PFSK-1 (cell line): Measurements from ENCODE around the gene ARID3C.

Source experiments
- FOXP2 ChIP-seq: optimal IDR thresholded peaks from 2 replicates; pipeline ENCODE3; 2011; ENCODE audit warnings: borderline replicate concordance, control low read depth, inconsistent platforms; ENCODE audit not compliant: insufficient read depth; ENCODE audit errors: extremely low read length, extremely low read depth
- POLR2AphosphoS5 ChIP-seq: IDR thresholded peaks from 2 replicates; pipeline ENCODE4 v1.6.1; 2012; ENCODE audit warnings: low read depth, mild to moderate bottlenecking, control low read depth, low read length, moderate library complexity
- REST ChIP-seq, 2 experiments: IDR thresholded peaks; 2 replicates each; pipeline versions ENCODE4 v1.6.1 to v1.8.0; 2011 to 2012; ENCODE audit warnings: low read depth in 2 of 2, low read length in 2 of 2, control low read depth in 1 of 2, inconsistent platforms in 1 of 2, mild to moderate bottlenecking in 1 of 2, moderate library complexity in 1 of 2; ENCODE audit not compliant: insufficient read depth in 1 of 2
- SIN3A ChIP-seq: IDR thresholded peaks from 2 replicates; pipeline ENCODE4 v1.6.1; 2012; ENCODE audit warnings: mild to moderate bottlenecking, low read length, moderate library complexity, borderline replicate concordance; ENCODE audit not compliant: insufficient read depth
- TAF1 ChIP-seq: IDR thresholded peaks from 2 replicates; pipeline ENCODE4 v1.6.1; 2012; ENCODE audit warnings: low read length, control low read depth, borderline replicate concordance; ENCODE audit not compliant: insufficient read depth

The ARID3C gene

DNA sequence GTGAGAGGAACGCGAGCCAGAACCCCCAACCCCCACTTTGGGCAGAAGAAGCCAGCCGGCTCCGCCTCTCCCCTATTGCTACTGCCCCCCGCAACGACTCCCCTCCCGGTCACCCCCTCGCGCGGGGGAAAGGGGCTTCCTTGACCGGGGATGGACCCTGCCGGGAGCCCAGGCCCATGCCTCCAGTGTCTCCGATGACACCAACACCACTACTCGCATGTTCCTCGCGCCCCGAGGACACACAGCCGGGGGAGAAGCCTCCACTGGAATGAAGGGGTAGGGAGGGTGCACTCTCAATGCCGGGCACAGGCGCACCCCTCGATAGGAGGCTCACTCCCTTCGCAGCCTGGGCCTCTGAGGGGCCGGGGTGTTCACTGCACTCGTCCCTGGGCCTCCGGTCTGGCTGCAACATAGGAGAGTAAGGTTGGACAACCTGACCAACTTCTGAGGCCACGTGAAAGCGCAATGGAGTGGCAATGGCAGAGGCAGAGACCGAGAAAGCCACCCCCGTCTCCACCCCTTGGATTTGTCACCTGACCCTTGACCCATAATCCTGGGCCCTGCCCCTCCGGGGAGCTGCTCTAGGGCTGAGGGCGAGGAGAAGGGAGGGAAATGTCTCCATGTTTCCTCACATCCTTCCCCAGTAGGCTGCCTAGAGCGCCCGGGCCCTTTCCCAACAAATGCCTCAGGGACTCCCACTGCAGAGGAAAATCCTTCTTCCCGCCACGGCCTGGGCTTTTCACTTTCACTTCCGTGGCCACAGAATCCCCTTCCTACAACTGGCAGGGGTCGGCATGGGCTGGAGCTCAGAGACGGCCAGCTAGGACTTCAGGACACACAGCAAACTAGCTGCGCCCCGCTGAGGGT, 38.3 kb downstream of the ARID3C start:
- TF ChIP-seq POLR2AphosphoS5 (no peak), TAF1 (no peak), REST (IDR thresholded peaks at IDR 0.05; ENCODE audit: insufficient read depth in 1 of 2, low read depth in 2 of 2, low read length in 2 of 2) (no peak), SIN3A (no peak)

- no peak for TF ChIP-seq REST (IDR thresholded peaks at IDR 0.05; ENCODE audit: insufficient read depth in 1 of 2, low read depth in 2 of 2, low read length in 2 of 2)
- TF ChIP-seq FOXP2 = no peak
- TF ChIP-seq SIN3A = no peak
- no peak for TF ChIP-seq POLR2AphosphoS5
- no peak for TF ChIP-seq TAF1
Measured at GRCh38 chr9:34589636-34590380, 39.1 kb downstream of the ARID3C start, which contains the start of gene CNTFR. TSS of gene CNTFR (minus strand) at chr9:34589724. CDS start at chr9:34568981, 20,743 bp downstream.

GRCh38 chr9:34588671-34589635, 39.9 kb downstream of the ARID3C start:
- no peak for TF ChIP-seq FOXP2
- no peak for TF ChIP-seq REST (IDR thresholded peaks at IDR 0.05; ENCODE audit: insufficient read depth in 1 of 2, low read depth in 2 of 2, low read length in 2 of 2)
- no peak for TF ChIP-seq TAF1
- no peak for TF ChIP-seq SIN3A
- no peak for TF ChIP-seq POLR2AphosphoS5

DNA sequence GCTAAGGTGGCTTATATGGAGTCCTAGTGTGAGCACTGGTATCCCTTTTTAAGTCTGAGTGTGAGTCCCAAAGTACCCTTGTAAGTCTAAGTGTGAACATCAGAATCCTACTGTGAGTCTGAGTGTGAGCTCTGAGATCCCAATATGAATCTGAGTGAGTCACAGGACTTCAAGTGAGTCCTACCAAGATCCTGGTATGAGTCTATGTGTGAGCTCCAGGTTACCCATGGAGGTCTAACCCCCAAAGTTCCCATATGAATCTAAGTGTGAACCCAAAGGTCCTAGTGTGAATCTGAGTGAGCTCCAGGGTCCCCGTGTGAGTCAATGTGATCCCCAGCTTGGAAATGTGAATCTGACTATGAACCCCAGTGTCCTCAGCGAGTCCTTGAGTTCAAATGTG, 41.6 kb downstream of the ARID3C start:
- TF ChIP-seq TAF1 (no peak), POLR2AphosphoS5 (no peak), SIN3A (no peak), REST (IDR thresholded peaks at IDR 0.05; ENCODE audit: insufficient read depth in 1 of 2, low read depth in 2 of 2, low read length in 2 of 2) (no peak), FOXP2 (no peak)
